HEK293 (cell line): Measurements from ENCODE around the gene TTC39A.

ENCODE experiments used
- CTCF ChIA-PET: fragments of 350-600 bp; formaldehyde crosslinking; extraction: SDS; loops from one replicate; lab custom pipeline; 2021; ENCODE audit warnings: antibody characterized with exemption; lab: Yijun Ruan, JAX
- POLR2A ChIA-PET: fragments of 300-600 bp; formaldehyde crosslinking; extraction: SDS; loops from one replicate; lab custom pipeline; 2020; ENCODE audit warnings: antibody characterized with exemption, inconsistent platforms; lab: Yijun Ruan, JAX
- H3K27ac ChIP-seq: fragments of 200-500 bp; sonication (Bioruptor generic); 2 replicates; pipeline ENCODE4 v1.5.1; 2014; ENCODE audit warnings: low read depth, low read length, control low read depth, inconsistent platforms; ENCODE audit errors: extremely low read depth
- H3K36me3 ChIP-seq, 2 experiments: fragments of 200-500 bp in 1 of 2; sonication (Bioruptor generic) in 1 of 2; 1 replicate in 1 of 2; 2 replicates in 1 of 2; pipeline ENCODE4 v1.5.1; 2014 to 2017; ENCODE audit warnings: inconsistent platforms in 2 of 2, low read length in 2 of 2; ENCODE audit not compliant: control insufficient read depth in 2 of 2, insufficient read depth in 1 of 2
- H3K4me1 ChIP-seq: fragments of 200-500 bp; sonication (Bioruptor generic); 2 replicates; pipeline ENCODE4 v1.5.1; 2014; ENCODE audit warnings: mild to moderate bottlenecking, low read length, inconsistent platforms; ENCODE audit not compliant: control insufficient read depth, insufficient read depth
- H3K4me3 ChIP-seq: 2 replicates; pipeline ENCODE4 v1.5.1; 2011; ENCODE audit warnings: low read depth, mild to moderate bottlenecking, control low read depth, low read length, moderate library complexity
- H3K9me3 ChIP-seq: fragments of 200-500 bp; sonication (Bioruptor generic); 2 replicates; pipeline ENCODE4 v1.5.1; 2014; ENCODE audit warnings: low read depth, low read length, inconsistent platforms; ENCODE audit not compliant: control insufficient read depth, insufficient read depth
- FEZF1 ChIP-seq: fragments of 450-650 bp; formaldehyde crosslinking; IDR thresholded peaks from 2 replicates; pipeline ENCODE4 v1.5.1; 2016; ENCODE audit warnings: missing biosample characterization, missing genetic modification characterization
- IKZF3 ChIP-seq: fragments of 450-650 bp; IDR thresholded peaks from 2 replicates; pipeline ENCODE4 v1.5.0; 2018; ENCODE audit warnings: missing biosample characterization, mild to moderate bottlenecking, missing genetic modification characterization, moderate library complexity
- TSHZ1 ChIP-seq: fragments of 450-650 bp; formaldehyde crosslinking; IDR thresholded peaks from 2 replicates; pipeline ENCODE4 v1.5.1; 2016; ENCODE audit warnings: missing biosample characterization, missing genetic modification characterization, borderline replicate concordance
- ZBTB11 ChIP-seq: fragments of 450-650 bp; formaldehyde crosslinking; conservative IDR thresholded peaks from 2 replicates; pipeline ENCODE4 v1.5.1; 2016; ENCODE audit warnings: low read depth, missing biosample characterization, missing genetic modification characterization
- ZBTB17 ChIP-seq: fragments of 450-650 bp; formaldehyde crosslinking; IDR thresholded peaks from 2 replicates; pipeline ENCODE4 v1.5.1; 2016; ENCODE audit warnings: missing biosample characterization, missing genetic modification characterization
- ZFP41 ChIP-seq: fragments of 450-650 bp; formaldehyde crosslinking; IDR thresholded peaks from 2 replicates; pipeline ENCODE4 v1.5.1; 2016; ENCODE audit warnings: missing biosample characterization, missing genetic modification characterization, borderline replicate concordance
- ZNF114 ChIP-seq: fragments of 450-650 bp; formaldehyde crosslinking; IDR thresholded peaks from 2 replicates; pipeline ENCODE4 v1.5.0; 2017; ENCODE audit warnings: missing biosample characterization, missing genetic modification characterization
- ZNF146 ChIP-seq: fragments of 450-650 bp; formaldehyde crosslinking; IDR thresholded peaks from 2 replicates; pipeline ENCODE4 v1.5.1; 2016; ENCODE audit warnings: missing biosample characterization, missing genetic modification characterization
- ZNF148 ChIP-seq: fragments of 450-650 bp; formaldehyde crosslinking; IDR thresholded peaks from 2 replicates; pipeline ENCODE4 v1.5.0; 2017; ENCODE audit warnings: missing biosample characterization, missing genetic modification characterization, borderline replicate concordance
- ZNF280C ChIP-seq: fragments of 450-650 bp; formaldehyde crosslinking; IDR thresholded peaks from 2 replicates; pipeline ENCODE4 v1.5.1; 2016; ENCODE audit warnings: missing biosample characterization, missing genetic modification characterization
- ZNF302 ChIP-seq: fragments of 450-650 bp; formaldehyde crosslinking; IDR thresholded peaks from 2 replicates; pipeline ENCODE4 v1.5.1; 2016; ENCODE audit warnings: missing biosample characterization, missing genetic modification characterization, low read depth
- ZNF350 ChIP-seq: fragments of 450-650 bp; formaldehyde crosslinking; IDR thresholded peaks from 2 replicates; pipeline ENCODE4 v1.5.0; 2017; ENCODE audit warnings: missing biosample characterization, mild to moderate bottlenecking, missing genetic modification characterization
- ZNF704 ChIP-seq: fragments of 450-650 bp; formaldehyde crosslinking; IDR thresholded peaks from 2 replicates; pipeline ENCODE4 v1.5.1; 2016; ENCODE audit warnings: missing biosample characterization, missing genetic modification characterization
- ZNF707 ChIP-seq: fragments of 450-650 bp; formaldehyde crosslinking; IDR thresholded peaks from 2 replicates; pipeline ENCODE4 v1.5.1; 2016; ENCODE audit warnings: missing biosample characterization, missing genetic modification characterization
- ZNF792 ChIP-seq: fragments of 450-650 bp; formaldehyde crosslinking; IDR thresholded peaks from 2 replicates; pipeline ENCODE4 v1.5.1; 2016; ENCODE audit warnings: missing biosample characterization, missing genetic modification characterization

The TTC39A gene

GRCh38 chr1:51293898-51294515 is 36.4 kb downstream of the TTC39A start:
- TF ChIP-seq ZBTB11 (tag by site-specific recombination) (no peak), ZNF704 (tag by site-specific recombination) (no peak), ZNF146 (tag by site-specific recombination) (no peak), ZNF148 (tag by site-specific recombination) (no peak), TSHZ1 (no peak), ZNF350 (tag by site-specific recombination) (no peak), IKZF3 (tag by site-specific recombination) (no peak), ZNF707 (no peak), ZNF114 (tag by site-specific recombination) (no peak), ZNF302 (no peak), ZNF280C (tag by site-specific recombination) (no peak), ZFP41 (tag by site-specific recombination) (no peak), ZBTB17 (tag by site-specific recombination) (no peak), FEZF1 (tag by site-specific recombination) (no peak), ZNF792 (tag by site-specific recombination) (no peak)
- Histone ChIP-seq H3K36me3 (peaks cover 0 to 19% of the 10 kb centered on the region in 2 experiments; a peak in 2 of 3 replicates), H3K27ac (no peak overlapping the region), H3K4me1 (no peaks in the 10 kb centered on the region), H3K9me3 (no peaks in the 10 kb centered on the region), H3K4me3 (no peak overlapping the region)
- ChIA-PET POLR2A (no interaction called here), CTCF (interaction anchor here (1.5 kb wide), 1 partner anchor 102 kb away, joined by 4 read pairs; no protein-coding TSS in a partner anchor)
